ENCODE results near the gene MYO18A.

GRCh38 chr17:29080965-29081364 is 99.2 kb downstream of the MYO18A start:
- TF ChIP-seq CTCF (IDR thresholded peaks at IDR 0.05) (no peak), ZFX (IDR thresholded peaks at IDR 0.05; ENCODE audit: borderline replicate concordance) (no peak)

All from 22Rv1 (cell line).